GM12878 (cell line): ENCODE measurements around the gene ACAP1. TPM values are rescaled to one million over a fixed set of nuclear protein-coding genes. Genes with fewer than 3 reads are reported as not detected.

Experiments
- BCL11A ChIP-seq: IDR thresholded peaks from 2 replicates; pipeline ENCODE4 v1.6.1; 2011; ENCODE audit warnings: low read depth, low read length
- E4F1 ChIP-seq: fragments of 450-650 bp; IDR thresholded peaks from 2 replicates; pipeline ENCODE4 v1.6.1; 2018; ENCODE audit warnings: borderline replicate concordance, mild to moderate bottlenecking; ENCODE audit not compliant: partially characterized antibody
- EP300 ChIP-seq, 2 experiments: fragments of 150-350 bp in 1 of 2; IDR thresholded peaks; 2 replicates each; pipeline ENCODE4 v1.6.1; 2011 to 2012; ENCODE audit warnings: low read depth in 2 of 2, low read length in 2 of 2, borderline replicate concordance in 1 of 2, improper control_type of control experiment in 1 of 2, inconsistent platforms in 1 of 2; ENCODE audit not compliant: control insufficient read depth in 1 of 2
- ETV6 ChIP-seq, 2 experiments: fragments of 450-650 bp in 1 of 2; IDR thresholded peaks in 1 of 2; conservative IDR thresholded peaks in 1 of 2; 2 replicates each; pipeline ENCODE4 v1.6.1; 2014; ENCODE audit warnings: antibody characterized with exemption in 1 of 2, borderline replicate concordance in 1 of 2, low read depth in 1 of 2, mild to moderate bottlenecking in 1 of 2, moderate library complexity in 1 of 2
- SKIL ChIP-seq: fragments of 450-650 bp; IDR thresholded peaks from 2 replicates; pipeline ENCODE4 v1.6.1; 2017; ENCODE audit warnings: mild to moderate bottlenecking, low read depth, inconsistent platforms; ENCODE audit not compliant: poor library complexity, severe bottlenecking
- TAF1 ChIP-seq: IDR thresholded peaks from 2 replicates; pipeline ENCODE4 v1.6.1; 2011; ENCODE audit warnings: mild to moderate bottlenecking, low read depth, low read length, borderline replicate concordance
- polyA plus RNA-seq, 11 experiments: library from polyadenylated mRNA; depleted of rRNA in 4 of 11; unstranded in 6 of 11; stranded (reverse) in 5 of 11; fragments of >200 nt; fragmentation: Nextera tagmentation in 4 of 11; fragmentation: Illumina TruSeq in 1 of 11; extraction: Ambion mirVana in 4 of 11; extraction: Trizol in 1 of 11; gene quantifications; 1 replicate in 1 of 11; 2 replicates in 10 of 11; pipeline versions ENCODE4 v1.2.1 to v1.2.3, GENCODE V29; 2011 to 2016; ENCODE audit warnings: inconsistent platforms in 2 of 11, missing spikeins in 2 of 11, low read depth in 1 of 11
- total RNA-seq, 4 experiments: library from RNA; depleted of rRNA in 3 of 4; stranded (reverse); fragments of >200 nt in 3 of 4; fragmentation: Illumina TruSeq in 1 of 4; extraction: Trizol in 1 of 4; gene quantifications; 2 replicates each; pipeline versions ENCODE4 v1.2.1 to v1.2.3, GENCODE V29; 2013 to 2021

The ACAP1 gene
- total and polyA plus RNA-seq, 10 of the 15 experiments (the other 5 are each of a cell fraction or from before 2014, with no cell fraction given): 5.7 to 245 (median 118) TPM

- TF ChIP-seq E4F1 (no peak), TAF1 (no peak), BCL11A (no peak), ETV6 (conservative IDR thresholded peaks at IDR 0.05 in 1 of 2, IDR thresholded peaks at IDR 0.05 in 1 of 2; ENCODE audit: borderline replicate concordance in 1 of 2, low read depth in 1 of 2) (no peak), SKIL (no peak), EP300 (IDR thresholded peaks at IDR 0.05; ENCODE audit: borderline replicate concordance in 1 of 2, control insufficient read depth in 1 of 2, low read depth in 2 of 2, low read length in 2 of 2) (no peak)
Measured at GRCh38 chr17:7380321-7380720, 44.0 kb downstream of the ACAP1 start (continued).
